WTC11 (cell line): ENCODE data around the gene EHBP1. TPM values are rescaled to one million over a fixed set of nuclear protein-coding genes. Genes with fewer than 3 reads are reported as not detected.

Source experiments
- ATAC-seq: fragments of 200-7000 bp; cut with Tn5 transposase; 2 replicates; pipeline ENCODE4 v1.10.0; 2021; ENCODE audit warnings: mild to moderate bottlenecking, moderate library complexity
- CTCF ChIA-PET: fragments of 300-600 bp; sonication (Branson Sonifier 250); formaldehyde crosslinking; loops from one replicate; lab custom pipeline; 2021; ENCODE audit warnings: antibody characterized with exemption; lab: Charles Lee
- POLR2A ChIA-PET: fragments of 350-600 bp; sonication (Branson Sonifier 250); formaldehyde crosslinking; loops from one replicate; lab custom pipeline; 2021; ENCODE audit warnings: antibody characterized with exemption; lab: Charles Lee
- DNase-seq: peaks from one replicate; pipeline ENCODE4 v3.0.0; 2021; ENCODE audit warnings: low spot score
- H3K27ac Mint-ChIP-seq: 2 replicates; pipeline ENCODE4 v1.8.0; 2021; ENCODE audit warnings: mixed read lengths
- H3K27me3 Mint-ChIP-seq: 2 replicates; pipeline ENCODE4 v1.8.0; 2021; ENCODE audit warnings: low read depth, mild to moderate bottlenecking, moderate library complexity, mixed read lengths
- H3K36me3 Mint-ChIP-seq: 2 replicates; pipeline ENCODE4 v1.8.0; 2021; ENCODE audit warnings: mixed read lengths
- H3K4me1 Mint-ChIP-seq: 2 replicates; pipeline ENCODE4 v1.8.0; 2022; ENCODE audit warnings: mixed read lengths
- H3K4me3 Mint-ChIP-seq: 2 replicates; pipeline ENCODE4 v1.8.0; 2021; ENCODE audit warnings: mild to moderate bottlenecking, moderate library complexity, mixed read lengths
- H3K9me3 Mint-ChIP-seq: 2 replicates; pipeline ENCODE4 v1.8.0; 2021; ENCODE audit warnings: mixed read lengths
- ATF2 ChIP-seq: sonication (generic); formaldehyde crosslinking; IDR thresholded peaks from 2 replicates; pipeline ENCODE4 v1.8.1; 2022; ENCODE audit warnings: low read depth, missing genetic modification reagents, borderline replicate concordance
- CREB1 ChIP-seq: sonication (generic); formaldehyde crosslinking; IDR thresholded peaks from 2 replicates; pipeline ENCODE4 v1.8.0; 2023; ENCODE audit warnings: mild to moderate bottlenecking, missing genetic modification reagents
- CREM ChIP-seq: sonication (generic); formaldehyde crosslinking; IDR thresholded peaks from 2 replicates; pipeline ENCODE4 v1.8.1; 2022; ENCODE audit warnings: mild to moderate bottlenecking, missing genetic modification reagents, moderate library complexity
- CTCF ChIP-seq: fragments of 200-600 bp; IDR thresholded peaks from 2 replicates; pipeline ENCODE4 v1.8.0; 2022; ENCODE audit warnings: antibody characterized with exemption
- EMX1 ChIP-seq: fragments of 250-450 bp; sonication (Bioruptor Pico); IDR thresholded peaks from 2 replicates; pipeline ENCODE4 v1.8.0; 2021; ENCODE audit warnings: mild to moderate bottlenecking
- FOXP4 ChIP-seq: sonication (generic); formaldehyde crosslinking; IDR thresholded peaks from 2 replicates; pipeline ENCODE4 v1.8.0; 2022; ENCODE audit warnings: mild to moderate bottlenecking, missing genetic modification reagents
- GABPB1 ChIP-seq: sonication (generic); formaldehyde crosslinking; IDR thresholded peaks from 2 replicates; pipeline ENCODE4 v1.8.1; 2023; ENCODE audit warnings: mild to moderate bottlenecking, missing genetic modification reagents
- GRHL2 ChIP-seq: fragments of 250-450 bp; sonication (Bioruptor Pico); IDR thresholded peaks from 2 replicates; pipeline ENCODE4 v1.8.0; 2022; ENCODE audit warnings: mild to moderate bottlenecking, moderate library complexity; ENCODE audit not compliant: insufficient replicate concordance, severe bottlenecking
- IRF2 ChIP-seq: sonication (generic); formaldehyde crosslinking; IDR thresholded peaks from 2 replicates; pipeline ENCODE4 v1.8.0; 2022; ENCODE audit warnings: low read depth, missing genetic modification reagents, borderline replicate concordance
- OVOL2 ChIP-seq: fragments of 250-450 bp; sonication (Bioruptor Pico); IDR thresholded peaks from 2 replicates; pipeline ENCODE4 v1.9.0; 2021; ENCODE audit warnings: mild to moderate bottlenecking, borderline replicate concordance
- PRDM15 ChIP-seq: sonication (generic); formaldehyde crosslinking; IDR thresholded peaks from 2 replicates; pipeline ENCODE4 v1.8.0; 2022; ENCODE audit warnings: missing genetic modification reagents
- ZBTB43 ChIP-seq: sonication (generic); formaldehyde crosslinking; IDR thresholded peaks from 2 replicates; pipeline ENCODE4 v1.8.1; 2023; ENCODE audit warnings: mild to moderate bottlenecking, missing genetic modification reagents
- ZNF121 ChIP-seq: sonication (generic); formaldehyde crosslinking; IDR thresholded peaks from 2 replicates; pipeline ENCODE4 v1.8.0; 2023; ENCODE audit warnings: missing genetic modification reagents
- ZNF317 ChIP-seq: sonication (generic); formaldehyde crosslinking; IDR thresholded peaks from 2 replicates; pipeline ENCODE4 v1.8.1; 2023; ENCODE audit warnings: low read depth, mild to moderate bottlenecking, moderate library complexity, missing genetic modification reagents, borderline replicate concordance
- ZNF396 ChIP-seq: fragments of 250-450 bp; sonication (Bioruptor Pico); IDR thresholded peaks from 2 replicates; pipeline ENCODE4 v1.8.0; 2021; ENCODE audit warnings: mild to moderate bottlenecking, moderate library complexity, borderline replicate concordance
- ZNF512 ChIP-seq: sonication (generic); formaldehyde crosslinking; IDR thresholded peaks from 2 replicates; pipeline ENCODE4 v1.8.1; 2022; ENCODE audit warnings: missing genetic modification reagents, borderline replicate concordance
- ZSCAN18 ChIP-seq: fragments of 250-450 bp; sonication (Bioruptor Pico); IDR thresholded peaks from 2 replicates; pipeline ENCODE4 v2.1.2; 2022; ENCODE audit warnings: mild to moderate bottlenecking, moderate library complexity
- total RNA-seq: library from RNA; stranded (reverse); gene quantifications from 3 replicates; pipeline ENCODE4 v1.2.3, GENCODE V29; 2021
- TF ChIP-seq, protein P1 (sequence below): sonication (generic); formaldehyde crosslinking; IDR thresholded peaks from 2 replicates; pipeline ENCODE4 v1.8.1; 2023; ENCODE audit warnings: mild to moderate bottlenecking, missing genetic modification reagents, borderline replicate concordance

EHBP1 gene
- total RNA-seq, 1 experiment from 2014 or later: 36.4 TPM

GRCh38 chr2:63009490-63009889 is 304.0 kb downstream of the EHBP1 start:
- H3K27me3 Mint-ChIP-seq: peaks cover 38% of the 10 kb centered on the region
- H3K4me1 Mint-ChIP-seq: peaks cover 45% of the 10 kb centered on the region
- CTCF ChIA-PET: no interaction called here
- TF ChIP-seq GABPB1 (CRISPR knock-in tag): no peak
- no peak for TF ChIP-seq CREM (CRISPR knock-in tag)
- no peak for TF ChIP-seq FOXP4 (CRISPR knock-in tag)
- no peak for TF ChIP-seq CREB1 (CRISPR knock-in tag)
- TF ChIP-seq ZNF121 (CRISPR knock-in tag): no peak
- TF ChIP-seq ZNF396: no peak
- TF ChIP-seq ZNF512 (CRISPR knock-in tag): no peak
- TF ChIP-seq GRHL2 (CRISPR knock-in tag): no peak
- TF ChIP-seq PRDM15 (CRISPR knock-in tag): no peak
- TF ChIP-seq EMX1 (CRISPR knock-in tag): no peak
- no peak for TF ChIP-seq OVOL2 (CRISPR knock-in tag)
- no peak for TF ChIP-seq ZNF317 (CRISPR knock-in tag)
- TF ChIP-seq IRF2: no peak
- TF ChIP-seq ATF2 (CRISPR knock-in tag): no peak
- no peak for TF ChIP-seq ZBTB43 (CRISPR knock-in tag)
- TF ChIP-seq ZSCAN18 (CRISPR knock-in tag): no peak
- TF ChIP-seq, protein P1, sequence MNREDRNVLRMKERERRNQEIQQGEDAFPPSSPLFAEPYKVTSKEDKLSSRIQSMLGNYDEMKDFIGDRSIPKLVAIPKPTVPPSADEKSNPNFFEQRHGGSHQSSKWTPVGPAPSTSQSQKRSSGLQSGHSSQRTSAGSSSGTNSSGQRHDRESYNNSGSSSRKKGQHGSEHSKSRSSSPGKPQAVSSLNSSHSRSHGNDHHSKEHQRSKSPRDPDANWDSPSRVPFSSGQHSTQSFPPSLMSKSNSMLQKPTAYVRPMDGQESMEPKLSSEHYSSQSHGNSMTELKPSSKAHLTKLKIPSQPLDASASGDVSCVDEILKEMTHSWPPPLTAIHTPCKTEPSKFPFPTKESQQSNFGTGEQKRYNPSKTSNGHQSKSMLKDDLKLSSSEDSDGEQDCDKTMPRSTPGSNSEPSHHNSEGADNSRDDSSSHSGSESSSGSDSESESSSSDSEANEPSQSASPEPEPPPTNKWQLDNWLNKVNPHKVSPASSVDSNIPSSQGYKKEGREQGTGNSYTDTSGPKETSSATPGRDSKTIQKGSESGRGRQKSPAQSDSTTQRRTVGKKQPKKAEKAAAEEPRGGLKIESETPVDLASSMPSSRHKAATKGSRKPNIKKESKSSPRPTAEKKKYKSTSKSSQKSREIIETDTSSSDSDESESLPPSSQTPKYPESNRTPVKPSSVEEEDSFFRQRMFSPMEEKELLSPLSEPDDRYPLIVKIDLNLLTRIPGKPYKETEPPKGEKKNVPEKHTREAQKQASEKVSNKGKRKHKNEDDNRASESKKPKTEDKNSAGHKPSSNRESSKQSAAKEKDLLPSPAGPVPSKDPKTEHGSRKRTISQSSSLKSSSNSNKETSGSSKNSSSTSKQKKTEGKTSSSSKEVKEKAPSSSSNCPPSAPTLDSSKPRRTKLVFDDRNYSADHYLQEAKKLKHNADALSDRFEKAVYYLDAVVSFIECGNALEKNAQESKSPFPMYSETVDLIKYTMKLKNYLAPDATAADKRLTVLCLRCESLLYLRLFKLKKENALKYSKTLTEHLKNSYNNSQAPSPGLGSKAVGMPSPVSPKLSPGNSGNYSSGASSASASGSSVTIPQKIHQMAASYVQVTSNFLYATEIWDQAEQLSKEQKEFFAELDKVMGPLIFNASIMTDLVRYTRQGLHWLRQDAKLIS (CRISPR knock-in tag): no peak
- no peak for TF ChIP-seq CTCF
- TF ChIP-seq, all 79 proteins: peak for 0
- H3K9me3 Mint-ChIP-seq: no peaks in the 10 kb centered on the region
- no peaks in the 10 kb centered on the region for H3K36me3 Mint-ChIP-seq
- POLR2A ChIA-PET: no interaction called here
- DNase-seq: no peak
- ATAC-seq: no peak
- H3K27ac Mint-ChIP-seq: no peak overlapping the region
- no peak overlapping the region for H3K4me3 Mint-ChIP-seq
